ENCODE data around the gene C1orf50. TPM values are rescaled to one million over a fixed set of nuclear protein-coding genes. Genes with fewer than 3 reads are reported as not detected.

C1orf50 gene
- total RNA-seq, 5 donors from 2014 or later (not counting 1 experiment from before 2014, with no cell fraction given): 12.4 to 15.3 (median 13.9) TPM

DNA sequence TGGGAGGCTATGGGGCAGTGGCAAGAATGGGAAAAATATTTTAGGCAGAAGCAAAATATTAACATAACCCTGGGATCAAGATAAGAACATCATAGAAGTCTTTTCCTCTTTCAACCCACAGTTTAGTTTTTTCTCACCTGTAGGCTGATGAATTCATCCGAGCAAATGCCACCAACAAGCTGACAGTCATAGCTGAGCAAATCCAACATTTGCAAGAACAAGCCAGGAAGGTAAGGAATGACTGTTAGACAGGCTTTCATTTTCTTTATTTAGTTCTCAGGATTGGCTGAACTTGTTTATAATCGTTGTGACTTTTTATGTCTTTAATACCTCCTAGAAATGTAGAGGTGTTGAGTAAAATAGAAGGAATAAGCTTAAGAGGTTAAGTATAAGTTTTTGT is 6.4 kb downstream of the C1orf50 start:
- ATAC-seq (replicated peaks in 1 of 4) (no peak), DNase-seq (no peak)
- Histone ChIP-seq H3K4me1 (ENCODE audit: control insufficient read depth in 1 of 2, extremely low read depth in 1 of 2, insufficient read depth in 2 of 2, low read length in 2 of 2) (peaks cover 3 to 14% of the 10 kb centered on the region in 2 experiments), H3K9me3 (no peaks in the 10 kb centered on the region), H3K27ac (ENCODE audit: low read length) (no peak overlapping the region), H3K27me3 (replicated peaks in 1 of 2; ENCODE audit: control insufficient read depth in 2 of 2, extremely low read depth in 1 of 2, insufficient read depth in 2 of 2, low read length in 1 of 2) (no peaks in the 10 kb centered on the region), H3K4me3 (ENCODE audit: control insufficient read depth in 1 of 2, extremely low read depth in 1 of 2, low read length in 1 of 2) (no peak overlapping the region), H3K36me3 (ENCODE audit: control insufficient read depth in 2 of 2, extremely low read depth in 1 of 2, insufficient read depth in 1 of 2, low read length in 1 of 2) (peaks cover 5 to 50% of the 10 kb centered on the region in 2 donors)
- Mint-ChIP-seq H3K27ac (peak overlapping the region in 1 of 2 donors; percentile 54), H3K9me3 (no peaks in the 10 kb centered on the region), H3K36me3 (peaks cover 45% of the 10 kb centered on the region), H3K4me3 (no peak overlapping the region), H3K27me3 (no peaks in the 10 kb centered on the region), H3K4me1 (peaks cover 38 to 49% (median 39%) of the 10 kb centered on the region in 3 donors)
- ChIA-PET CTCF (no interaction called here), POLR2A (interaction anchor here in 1 of 2 donors (0.6 kb wide), 1 partner anchor 19 kb away, joined by 3 read pairs; no protein-coding TSS in a partner anchor)
- WGBS (ENCODE audit: insufficient coverage): no CpG with 5 or more reads among the region's 2 CpGs

DNA sequence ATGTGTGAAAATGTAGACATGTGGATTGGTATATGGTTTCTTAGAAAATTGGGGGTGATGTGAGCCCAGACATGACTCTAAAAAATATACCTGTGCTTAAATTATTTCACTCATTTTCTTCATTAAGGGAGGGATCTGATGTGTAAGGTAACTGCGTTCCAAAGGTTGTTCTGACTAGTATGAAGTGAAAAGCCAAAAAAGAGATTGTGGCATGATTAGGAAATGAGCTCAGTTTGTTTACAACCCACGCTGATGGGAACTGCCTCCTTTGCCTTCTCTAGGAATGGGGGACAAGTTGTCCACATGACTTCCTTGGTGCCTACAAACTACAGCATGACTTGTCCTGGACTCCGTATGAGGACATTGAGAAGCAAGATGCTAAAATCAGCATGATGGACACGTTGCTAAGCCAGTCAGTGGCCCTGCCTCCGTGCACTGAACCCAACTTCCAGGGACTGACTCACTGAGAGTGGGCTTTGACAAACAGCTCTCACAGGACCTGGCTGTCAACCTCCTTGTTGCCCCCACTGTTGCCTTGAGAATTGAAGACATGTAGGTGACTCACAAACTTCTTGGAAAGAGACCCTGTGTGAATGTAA is 8.0 kb downstream of the C1orf50 start:
- Histone ChIP-seq H3K9me3 (no peaks in the 10 kb centered on the region), H3K27ac (ENCODE audit: low read length) (no peak overlapping the region), H3K4me3 (ENCODE audit: control insufficient read depth in 1 of 2, extremely low read depth in 1 of 2, low read length in 1 of 2) (no peak overlapping the region), H3K36me3 (ENCODE audit: control insufficient read depth in 2 of 2, extremely low read depth in 1 of 2, insufficient read depth in 1 of 2, low read length in 1 of 2) (peaks cover 5 to 62% of the 10 kb centered on the region in 2 donors), H3K27me3 (replicated peaks in 1 of 2; ENCODE audit: control insufficient read depth in 2 of 2, extremely low read depth in 1 of 2, insufficient read depth in 2 of 2, low read length in 1 of 2) (no peaks in the 10 kb centered on the region), H3K4me1 (ENCODE audit: control insufficient read depth in 1 of 2, extremely low read depth in 1 of 2, insufficient read depth in 2 of 2, low read length in 2 of 2) (peaks cover 0 to 4% of the 10 kb centered on the region in 2 experiments)
- 82% methylated on average over 5 of the region's 5 CpGs for WGBS (ENCODE audit: insufficient coverage)
- Mint-ChIP-seq H3K4me3 (no peak overlapping the region), H3K4me1 (peaks cover 22 to 36% (median 24%) of the 10 kb centered on the region in 3 donors), H3K36me3 (peaks cover 52% of the 10 kb centered on the region), H3K27me3 (no peaks in the 10 kb centered on the region), H3K27ac (no peak overlapping the region), H3K9me3 (no peaks in the 10 kb centered on the region)
- CTCF ChIA-PET: no interaction called here
- no peak for ATAC-seq (replicated peaks in 1 of 4)
- POLR2A ChIA-PET: no interaction called here
- DNase-seq: no peak

DNA sequence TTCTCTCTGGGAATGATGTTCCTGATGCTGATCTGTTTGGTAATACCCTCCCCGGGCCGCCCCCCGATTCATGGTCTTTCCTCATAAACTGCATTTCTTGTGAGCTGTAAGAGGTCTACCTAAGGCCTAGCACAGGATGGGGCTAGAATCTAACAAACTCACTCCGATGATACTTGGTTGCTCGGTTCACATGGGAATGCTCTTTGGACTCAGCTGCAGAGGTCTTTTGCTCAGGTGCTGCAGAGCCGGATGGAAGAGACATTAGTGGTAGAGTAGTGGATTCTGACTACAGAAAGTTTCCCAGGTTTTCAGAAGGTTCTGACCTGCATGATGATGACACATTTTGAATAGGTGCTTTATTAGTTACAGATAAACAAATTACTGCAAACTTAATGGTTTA is 9.5 kb downstream of the C1orf50 start:
- 100% methylated on average over 3 of the region's 6 CpGs for WGBS (ENCODE audit: insufficient coverage)
- POLR2A ChIA-PET: no interaction called here
- H3K27ac Mint-ChIP-seq: no peak overlapping the region

DNA sequence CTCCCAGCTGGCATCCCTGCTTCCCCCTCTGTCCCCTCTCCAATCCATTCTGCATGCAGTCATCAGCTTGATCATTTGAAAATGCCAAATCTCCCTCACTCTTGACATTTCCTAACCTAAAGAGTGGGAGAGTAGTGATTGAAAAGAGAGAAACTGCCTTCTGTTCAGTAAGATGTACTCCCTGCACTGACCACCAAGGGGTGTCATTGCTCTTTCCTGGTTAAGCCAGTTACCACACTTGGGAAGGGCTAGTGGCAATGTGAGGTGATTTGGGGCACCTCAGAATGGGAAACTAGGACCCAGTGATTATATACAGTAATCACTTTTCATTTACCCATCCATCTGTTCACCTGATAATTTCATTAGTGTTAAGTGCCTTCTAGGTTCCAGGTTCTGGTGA is 10.8 kb downstream of the C1orf50 start:
- ChIA-PET POLR2A (no interaction called here), CTCF (interaction anchor here (1.0 to 5.2 kb wide), 7 partner anchors 10 to 296 kb away, joined by 3 to 33 read pairs (median 5); no protein-coding TSS in a partner anchor)
- H3K36me3 ChIP-seq (ENCODE audit: control insufficient read depth in 2 of 2, extremely low read depth in 1 of 2, insufficient read depth in 1 of 2, low read length in 1 of 2): peaks cover 5 to 63% of the 10 kb centered on the region in 2 donors
- Mint-ChIP-seq H3K36me3 (peaks cover 58% of the 10 kb centered on the region), H3K9me3 (no peaks in the 10 kb centered on the region), H3K27ac (peak overlapping the region in 1 of 2 donors; percentile 55), H3K27me3 (no peaks in the 10 kb centered on the region), H3K4me1 (peaks cover 9 to 16% (median 12%) of the 10 kb centered on the region in 3 donors), H3K4me3 (no peak overlapping the region)
- no peaks in the 10 kb centered on the region for H3K27me3 ChIP-seq (replicated peaks in 1 of 2; ENCODE audit: control insufficient read depth in 2 of 2, extremely low read depth in 1 of 2, insufficient read depth in 2 of 2, low read length in 1 of 2)
- H3K9me3 ChIP-seq: no peaks in the 10 kb centered on the region
- no peak overlapping the region for H3K27ac ChIP-seq (ENCODE audit: low read length)
- ATAC-seq (replicated peaks in 1 of 4): peak; percentile 37 to 62 (median 39)
- H3K4me3 ChIP-seq (ENCODE audit: control insufficient read depth in 1 of 2, extremely low read depth in 1 of 2, low read length in 1 of 2): no peak overlapping the region
- H3K4me1 ChIP-seq (ENCODE audit: control insufficient read depth in 1 of 2, extremely low read depth in 1 of 2, insufficient read depth in 2 of 2, low read length in 2 of 2): no peaks in the 10 kb centered on the region
- peak in 11 of 35 experiments; percentile 7 to 57 (median 17) for DNase-seq

More for the DNA sequence above, 9.5 kb downstream of the C1orf50 start:
- Histone ChIP-seq H3K4me1 (ENCODE audit: control insufficient read depth in 1 of 2, extremely low read depth in 1 of 2, insufficient read depth in 2 of 2, low read length in 2 of 2) (peaks cover 0 to 3% of the 10 kb centered on the region in 2 experiments), H3K9me3 (no peaks in the 10 kb centered on the region), H3K4me3 (ENCODE audit: control insufficient read depth in 1 of 2, extremely low read depth in 1 of 2, low read length in 1 of 2) (no peak overlapping the region), H3K27ac (ENCODE audit: low read length) (no peak overlapping the region), H3K27me3 (replicated peaks in 1 of 2; ENCODE audit: control insufficient read depth in 2 of 2, extremely low read depth in 1 of 2, insufficient read depth in 2 of 2, low read length in 1 of 2) (no peaks in the 10 kb centered on the region), H3K36me3 (ENCODE audit: control insufficient read depth in 2 of 2, extremely low read depth in 1 of 2, insufficient read depth in 1 of 2, low read length in 1 of 2) (peaks cover 5 to 65% of the 10 kb centered on the region in 2 donors)
- no peak for DNase-seq
- H3K27me3 Mint-ChIP-seq: no peaks in the 10 kb centered on the region
- CTCF ChIA-PET: interaction anchor here in 1 of 2 donors (5.2 kb wide), 1 partner anchor 298 kb away, joined by 33 read pairs; no protein-coding TSS in a partner anchor
- no peak for ATAC-seq (replicated peaks in 1 of 4)
- H3K36me3 Mint-ChIP-seq: peaks cover 55% of the 10 kb centered on the region
- H3K4me1 Mint-ChIP-seq: peaks cover 16 to 25% (median 17%) of the 10 kb centered on the region in 3 donors
- no peaks in the 10 kb centered on the region for H3K9me3 Mint-ChIP-seq
- H3K4me3 Mint-ChIP-seq: no peak overlapping the region

DNA sequence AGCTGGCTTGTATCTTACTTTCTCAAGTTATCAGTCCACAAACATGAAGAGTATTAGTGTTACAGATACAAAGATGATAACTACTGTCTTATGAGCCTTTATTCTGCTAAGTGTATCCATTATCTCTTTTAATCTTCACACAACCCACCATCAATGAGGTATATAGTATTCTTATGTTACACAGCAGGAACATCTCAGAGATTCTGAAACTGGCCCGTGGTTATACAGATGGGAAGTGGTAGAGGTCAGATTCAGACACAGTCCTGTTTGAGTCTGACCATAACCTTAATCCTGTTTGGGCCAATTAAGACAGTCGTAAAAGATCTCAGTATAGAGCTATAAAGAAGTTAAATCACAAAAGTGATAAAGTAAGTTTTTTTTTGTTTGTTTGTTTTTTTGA is 12.7 kb downstream of the C1orf50 start:
- Histone ChIP-seq H3K4me3 (ENCODE audit: control insufficient read depth in 1 of 2, extremely low read depth in 1 of 2, low read length in 1 of 2) (no peak overlapping the region), H3K4me1 (ENCODE audit: control insufficient read depth in 1 of 2, extremely low read depth in 1 of 2, insufficient read depth in 2 of 2, low read length in 2 of 2) (peaks cover 0 to 3% of the 10 kb centered on the region in 2 experiments), H3K27ac (ENCODE audit: low read length) (no peak overlapping the region), H3K36me3 (ENCODE audit: control insufficient read depth in 2 of 2, extremely low read depth in 1 of 2, insufficient read depth in 1 of 2, low read length in 1 of 2) (peaks cover 5 to 56% of the 10 kb centered on the region in 2 donors), H3K9me3 (no peaks in the 10 kb centered on the region), H3K27me3 (replicated peaks in 1 of 2; ENCODE audit: control insufficient read depth in 2 of 2, extremely low read depth in 1 of 2, insufficient read depth in 2 of 2, low read length in 1 of 2) (no peaks in the 10 kb centered on the region)
- H3K27ac Mint-ChIP-seq: peak overlapping the region in 1 of 2 donors; percentile 12
- no peaks in the 10 kb centered on the region for H3K9me3 Mint-ChIP-seq
- H3K4me3 Mint-ChIP-seq: no peak overlapping the region
- peaks cover 50% of the 10 kb centered on the region for H3K36me3 Mint-ChIP-seq
- DNase-seq (no peak), ATAC-seq (replicated peaks in 1 of 4) (no peak)
- WGBS (ENCODE audit: insufficient coverage): 50% methylated on average over 1 of the region's 2 CpGs
- no peaks in the 10 kb centered on the region for H3K27me3 Mint-ChIP-seq
- peaks cover 7 to 18% (median 11%) of the 10 kb centered on the region in 3 donors for H3K4me1 Mint-ChIP-seq
- ChIA-PET CTCF (interaction anchor here (1.0 to 5.2 kb wide), 4 partner anchors 13 to 297 kb away, joined by 3 to 33 read pairs (median 3); partner anchors contain the start of genes C1orf50 (in 1 of the 2) and P3H1 (in 1 of the 2)), POLR2A (interaction anchor here in 1 of 2 donors (0.8 kb wide), 1 partner anchor 13 kb away, joined by 5 read pairs; the partner anchor contains the start of genes C1orf50 and P3H1)

DNA sequence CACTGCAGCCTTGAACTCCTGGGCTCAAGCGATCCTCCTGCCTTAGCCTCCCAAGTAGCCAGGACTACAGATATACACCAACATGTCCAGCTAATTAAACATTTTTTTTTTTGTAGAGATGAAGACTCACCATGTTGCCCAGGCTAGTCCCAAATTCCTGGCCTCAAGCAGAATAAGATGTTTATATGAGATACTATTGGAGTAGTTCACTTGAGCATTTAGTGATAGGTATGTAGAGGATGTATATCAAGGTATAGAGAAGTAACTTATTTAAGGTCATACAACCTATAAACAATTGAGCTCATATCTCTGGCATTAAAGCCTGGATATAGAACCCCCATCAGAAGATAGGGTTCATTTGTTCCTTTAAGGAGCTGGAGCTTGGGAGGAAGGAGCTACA is 13.1 kb downstream of the C1orf50 start:
- H3K36me3 ChIP-seq (ENCODE audit: control insufficient read depth in 2 of 2, extremely low read depth in 1 of 2, insufficient read depth in 1 of 2, low read length in 1 of 2): peaks cover 2 to 51% of the 10 kb centered on the region in 2 donors
- peaks cover 8 to 19% (median 11%) of the 10 kb centered on the region in 3 donors for H3K4me1 Mint-ChIP-seq
- DNase-seq (no peak), ATAC-seq (replicated peaks in 1 of 4) (no peak)
- H3K9me3 ChIP-seq: no peaks in the 10 kb centered on the region
- peaks cover 0 to 7% of the 10 kb centered on the region in 2 experiments for H3K4me1 ChIP-seq (ENCODE audit: control insufficient read depth in 1 of 2, extremely low read depth in 1 of 2, insufficient read depth in 2 of 2, low read length in 2 of 2)
- H3K27me3 Mint-ChIP-seq: no peaks in the 10 kb centered on the region
- H3K36me3 Mint-ChIP-seq: peaks cover 45% of the 10 kb centered on the region
- H3K4me3 Mint-ChIP-seq: no peak overlapping the region
- no peak overlapping the region for H3K27ac ChIP-seq (ENCODE audit: low read length)
- no peaks in the 10 kb centered on the region for H3K27me3 ChIP-seq (replicated peaks in 1 of 2; ENCODE audit: control insufficient read depth in 2 of 2, extremely low read depth in 1 of 2, insufficient read depth in 2 of 2, low read length in 1 of 2)
- WGBS (ENCODE audit: insufficient coverage): no CpG with 5 or more reads among the region's 1 CpG
- H3K4me3 ChIP-seq (ENCODE audit: control insufficient read depth in 1 of 2, extremely low read depth in 1 of 2, low read length in 1 of 2): no peak overlapping the region
- H3K27ac Mint-ChIP-seq: no peak overlapping the region
- ChIA-PET POLR2A (interaction anchor here in 1 of 2 donors (0.8 kb wide), 1 partner anchor 13 kb away, joined by 5 read pairs; the partner anchor contains the start of genes C1orf50 and P3H1), CTCF (interaction anchor here (0.6 to 5.2 kb wide), 5 partner anchors 13 to 297 kb away, joined by 3 to 33 read pairs (median 3); partner anchors contain the start of genes C1orf50 (in 1 of the 2) and P3H1 (in 1 of the 2))
- H3K9me3 Mint-ChIP-seq: no peaks in the 10 kb centered on the region
